WI38 (cell line): ENCODE data around the gene GCA.

Experiments
- H3K4me3 ChIP-seq: 2 replicates; pipeline ENCODE4 v1.5.1; 2011; ENCODE audit warnings: low read depth, mild to moderate bottlenecking, control low read depth, low read length
- TF ChIP-seq, protein P1 (sequence below): IDR thresholded peaks from 2 replicates; pipeline ENCODE4 v1.5.1; 2012; ENCODE audit warnings: low read depth, mild to moderate bottlenecking, control low read depth, low read length

GCA gene

DNA sequence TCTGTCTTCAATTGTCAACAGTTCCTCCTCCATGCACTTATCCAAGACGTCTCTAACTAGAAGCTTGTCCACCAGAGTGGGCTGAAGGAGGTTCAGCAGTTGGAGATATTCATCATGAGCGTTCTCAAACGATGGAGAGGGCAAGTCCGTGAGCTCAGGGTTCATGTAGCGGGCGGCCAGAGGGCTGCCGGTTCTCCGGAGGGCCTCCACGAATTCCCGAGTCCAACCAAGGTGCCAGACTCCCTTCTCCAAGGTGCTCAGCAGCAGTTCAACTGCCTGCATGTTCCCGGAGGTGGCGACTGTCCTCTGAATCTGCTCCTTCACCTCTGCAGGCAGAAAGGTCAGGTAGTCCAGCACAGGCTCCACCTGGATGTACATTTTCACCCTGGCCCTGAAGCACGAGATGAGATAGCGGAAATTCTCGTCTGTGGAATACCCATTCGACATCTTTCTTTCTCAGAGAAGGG is 26.0 kb upstream of the GCA start:
- TF ChIP-seq, protein P1, sequence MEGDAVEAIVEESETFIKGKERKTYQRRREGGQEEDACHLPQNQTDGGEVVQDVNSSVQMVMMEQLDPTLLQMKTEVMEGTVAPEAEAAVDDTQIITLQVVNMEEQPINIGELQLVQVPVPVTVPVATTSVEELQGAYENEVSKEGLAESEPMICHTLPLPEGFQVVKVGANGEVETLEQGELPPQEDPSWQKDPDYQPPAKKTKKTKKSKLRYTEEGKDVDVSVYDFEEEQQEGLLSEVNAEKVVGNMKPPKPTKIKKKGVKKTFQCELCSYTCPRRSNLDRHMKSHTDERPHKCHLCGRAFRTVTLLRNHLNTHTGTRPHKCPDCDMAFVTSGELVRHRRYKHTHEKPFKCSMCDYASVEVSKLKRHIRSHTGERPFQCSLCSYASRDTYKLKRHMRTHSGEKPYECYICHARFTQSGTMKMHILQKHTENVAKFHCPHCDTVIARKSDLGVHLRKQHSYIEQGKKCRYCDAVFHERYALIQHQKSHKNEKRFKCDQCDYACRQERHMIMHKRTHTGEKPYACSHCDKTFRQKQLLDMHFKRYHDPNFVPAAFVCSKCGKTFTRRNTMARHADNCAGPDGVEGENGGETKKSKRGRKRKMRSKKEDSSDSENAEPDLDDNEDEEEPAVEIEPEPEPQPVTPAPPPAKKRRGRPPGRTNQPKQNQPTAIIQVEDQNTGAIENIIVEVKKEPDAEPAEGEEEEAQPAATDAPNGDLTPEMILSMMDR, result no peak
- H3K4me3 ChIP-seq, result peak overlapping the region; percentile 73

DNA sequence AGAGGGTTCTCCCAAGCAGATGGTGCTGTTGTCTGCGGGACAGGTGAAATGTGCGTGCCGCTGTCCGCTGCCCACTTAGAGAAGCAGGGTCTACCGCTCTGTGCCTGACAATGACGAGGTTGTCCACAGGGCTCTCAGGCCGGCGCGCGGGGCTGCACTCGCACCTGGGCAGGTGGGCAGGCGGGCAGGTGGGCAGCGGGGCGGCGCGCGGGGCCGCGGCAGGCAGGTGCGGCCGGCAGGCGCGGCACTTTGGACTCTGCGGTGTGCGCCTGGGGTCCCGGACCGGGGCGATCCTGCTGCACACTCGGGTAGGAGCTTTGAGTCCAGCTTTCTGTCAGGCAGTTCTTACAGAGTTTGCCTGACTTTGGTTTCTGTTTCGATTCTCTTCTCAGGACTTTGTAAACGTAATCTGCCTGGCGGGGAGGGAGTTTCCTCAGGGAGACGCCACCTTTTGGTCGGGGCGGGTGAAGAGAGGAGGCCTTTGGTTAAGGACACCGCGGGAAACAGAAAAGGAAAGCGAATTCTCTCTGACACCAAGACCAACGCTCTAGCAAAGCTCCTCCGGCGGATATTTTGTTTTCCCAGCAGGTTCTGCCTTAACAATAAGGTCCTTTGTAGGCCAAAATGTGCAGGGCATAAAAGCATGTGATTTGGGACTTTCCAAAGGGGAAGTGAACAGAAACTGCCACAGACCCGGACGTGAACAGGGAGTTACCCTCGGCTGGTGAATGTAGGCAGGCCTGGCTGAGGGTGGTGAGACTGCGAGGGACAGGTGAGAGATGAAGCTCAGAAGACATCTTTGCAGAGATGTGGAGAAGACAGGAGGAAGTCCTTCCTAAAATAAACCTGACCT is 25.4 kb upstream of the GCA start, which contains the start of gene IFIH1:
Gene IFIH1 (minus strand): TSS at position 357 of the 853 bp plus-strand sequence. CDS start 377 bp downstream, outside the sequence.
- TF ChIP-seq, protein P1, result peak; percentile 34
- peak within 1 kb of the TSS; percentile 73 for H3K4me3 ChIP-seq

DNA sequence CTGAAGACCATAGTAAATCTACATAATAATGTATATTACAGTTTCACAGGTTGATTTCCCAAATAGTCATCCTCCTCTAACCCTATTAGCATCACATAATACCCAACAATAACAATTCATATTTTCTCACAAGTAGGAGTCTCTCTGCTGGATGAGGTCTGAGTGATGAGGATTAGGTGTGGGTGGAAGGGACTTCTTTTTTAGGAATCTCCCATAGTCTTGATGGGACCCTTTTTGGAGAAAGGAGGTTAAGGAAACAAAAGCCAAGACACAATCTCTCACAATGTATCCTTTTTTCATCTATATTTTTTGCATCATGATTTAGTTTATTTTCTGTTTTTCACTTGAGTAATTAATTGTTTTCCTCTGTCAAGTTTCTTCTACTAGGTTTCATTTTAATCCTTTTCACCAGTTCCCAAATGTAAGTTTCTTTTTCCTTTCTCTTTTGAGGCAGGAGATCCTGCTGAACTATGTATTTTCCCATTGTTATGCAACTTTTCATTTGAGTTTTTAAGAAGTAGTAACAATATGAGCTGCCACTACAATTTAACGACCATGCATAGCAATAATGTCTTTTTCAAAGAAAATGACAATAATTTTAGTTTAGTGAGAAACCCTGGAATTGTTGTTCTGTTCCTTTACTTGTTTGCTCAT is 22.9 kb upstream of the GCA start:
- TF ChIP-seq, protein P1, result no peak

DNA sequence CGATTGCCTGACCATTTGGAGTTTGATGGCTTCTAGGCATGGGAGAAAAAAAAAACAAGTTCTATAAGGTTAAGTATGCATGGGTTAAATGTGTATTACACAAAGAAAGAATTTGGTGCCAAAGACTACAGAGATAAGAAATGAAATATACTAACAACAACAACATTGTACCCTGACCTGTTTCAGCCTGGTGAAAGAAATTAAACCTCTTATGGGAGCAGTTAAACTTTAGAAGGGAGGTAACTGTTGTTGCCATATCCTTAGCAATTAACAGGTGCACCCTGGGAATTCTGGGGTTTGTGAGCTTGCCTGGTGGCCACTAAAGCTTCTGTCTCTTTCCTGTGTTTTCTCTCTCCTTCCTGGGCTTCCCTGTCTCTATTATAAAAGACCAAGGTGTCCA is 19.0 kb upstream of the GCA start:
- H3K4me3 ChIP-seq, result no peak overlapping the region
- TF ChIP-seq, protein P1, result no peak

More for the DNA sequence above, 22.9 kb upstream of the GCA start:
- no peak overlapping the region for H3K4me3 ChIP-seq

DNA sequence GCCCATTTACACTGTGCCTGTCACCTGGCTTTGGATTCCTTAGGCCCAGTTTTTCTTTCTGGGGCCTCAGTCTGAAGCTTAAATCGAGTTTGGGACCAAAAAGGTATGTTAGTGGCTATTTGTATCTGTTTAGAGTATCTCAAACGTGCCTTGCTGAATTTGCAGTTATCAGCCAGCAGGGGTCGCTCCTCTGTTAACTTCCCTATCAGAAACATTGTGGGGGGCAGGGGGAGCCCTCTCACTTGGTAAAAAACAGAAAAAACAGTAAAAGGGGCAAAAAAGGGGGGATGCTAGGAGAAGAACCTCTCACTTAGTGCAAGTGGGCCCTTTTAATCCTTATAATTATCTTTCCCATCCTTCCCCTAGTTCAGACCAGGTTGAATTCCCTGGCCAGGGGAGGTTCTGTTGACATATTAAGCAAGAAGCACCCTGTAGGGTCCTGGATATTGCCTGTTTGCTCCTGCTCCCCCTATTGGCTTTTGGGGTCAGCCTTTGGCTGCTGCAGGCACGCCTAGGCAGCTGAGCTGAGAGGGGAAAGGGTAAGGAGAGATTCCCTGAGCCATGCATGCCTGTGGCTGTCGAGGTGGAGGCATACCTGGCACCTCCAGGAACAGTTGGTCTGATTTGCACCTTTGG is 16.7 kb upstream of the GCA start:
- no peak overlapping the region for H3K4me3 ChIP-seq
- TF ChIP-seq, protein P1, result peak; percentile 58

DNA sequence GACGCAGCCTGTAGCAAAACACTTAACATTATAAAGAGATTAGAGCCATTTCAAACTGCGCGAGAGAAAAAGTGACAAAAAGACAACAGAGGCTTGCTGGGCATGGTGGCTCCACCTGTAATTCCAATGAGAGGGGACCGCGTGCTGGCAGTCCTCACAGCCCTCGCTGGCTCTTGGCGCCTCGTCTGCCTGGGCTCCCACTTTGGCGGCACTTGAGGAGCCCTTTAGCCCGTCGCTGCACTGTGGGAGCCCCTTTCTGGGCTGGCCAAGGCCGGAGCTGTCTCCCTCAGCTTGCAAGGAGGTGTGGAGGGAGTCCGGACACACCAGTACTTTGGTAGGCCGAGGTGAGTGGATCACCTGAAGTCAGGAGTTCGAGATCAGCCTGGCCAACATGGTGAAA is 16.1 kb upstream of the GCA start:
- TF ChIP-seq, protein P1, result no peak
- no peak overlapping the region for H3K4me3 ChIP-seq
